ENCODE results near the gene ACTMAP.

The ACTMAP gene

DNA sequence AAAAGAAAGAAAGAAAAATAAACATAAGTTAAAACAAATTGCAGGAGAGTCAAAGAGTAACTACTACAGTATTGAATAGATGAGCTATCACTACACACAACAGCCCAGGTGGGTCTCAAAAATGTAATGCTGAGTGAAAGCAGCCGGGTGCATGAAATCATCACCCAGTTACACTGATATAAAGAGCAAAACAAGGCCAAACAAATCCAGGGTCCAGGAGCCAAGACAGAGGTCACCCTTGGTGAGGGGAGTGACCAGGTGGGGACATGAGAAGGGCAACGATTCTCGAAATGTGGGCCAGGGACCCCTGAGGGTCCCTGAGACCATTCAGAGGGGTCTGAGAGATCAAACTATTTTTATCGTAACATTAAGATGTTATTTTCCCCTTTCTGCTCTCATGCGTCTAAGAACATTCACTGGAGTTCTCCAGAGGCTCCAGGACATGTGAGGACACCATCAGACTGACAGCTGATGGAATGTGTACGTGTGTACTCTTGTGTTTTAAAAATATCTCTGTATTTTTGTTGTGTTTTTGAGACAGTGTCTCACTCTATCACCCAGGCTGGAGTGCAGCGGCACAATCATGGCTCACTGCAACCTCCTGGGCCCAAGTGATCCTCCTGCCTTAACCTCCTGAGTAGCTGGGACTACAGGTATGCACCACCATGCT, 44.2 kb downstream of the ACTMAP start:
- Mint-ChIP-seq H3K4me3 (no peak overlapping the region), H3K27ac (no peak overlapping the region), H3K27me3 (no peaks in the 10 kb centered on the region), H3K4me1 (ENCODE audit: low read depth) (peaks cover 6% of the 10 kb centered on the region), H3K36me3 (ENCODE audit: low read depth) (peaks cover 54% of the 10 kb centered on the region), H3K9me3 (no peaks in the 10 kb centered on the region)

DNA sequence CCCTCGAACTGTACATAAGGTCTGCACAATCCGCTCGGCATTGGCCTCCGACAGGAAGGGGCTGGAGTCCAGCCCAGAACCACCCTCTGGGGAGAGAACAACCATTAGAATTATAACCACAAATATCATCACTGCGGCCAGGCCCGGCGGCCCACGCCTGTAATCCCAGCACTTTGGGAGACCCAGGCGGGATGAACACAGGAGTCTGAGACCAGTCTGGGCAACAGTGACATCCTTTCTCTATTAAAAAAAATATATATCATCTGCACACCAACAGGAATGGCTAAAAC, 45.0 kb downstream of the ACTMAP start:
- no peak overlapping the region for H3K4me3 Mint-ChIP-seq
- peaks cover 53% of the 10 kb centered on the region for H3K36me3 Mint-ChIP-seq (ENCODE audit: low read depth)
- H3K9me3 Mint-ChIP-seq, result no peaks in the 10 kb centered on the region
- H3K27me3 Mint-ChIP-seq, result no peaks in the 10 kb centered on the region
- no peak overlapping the region for H3K27ac Mint-ChIP-seq
- H3K4me1 Mint-ChIP-seq (ENCODE audit: low read depth), result peaks cover 4% of the 10 kb centered on the region

DNA sequence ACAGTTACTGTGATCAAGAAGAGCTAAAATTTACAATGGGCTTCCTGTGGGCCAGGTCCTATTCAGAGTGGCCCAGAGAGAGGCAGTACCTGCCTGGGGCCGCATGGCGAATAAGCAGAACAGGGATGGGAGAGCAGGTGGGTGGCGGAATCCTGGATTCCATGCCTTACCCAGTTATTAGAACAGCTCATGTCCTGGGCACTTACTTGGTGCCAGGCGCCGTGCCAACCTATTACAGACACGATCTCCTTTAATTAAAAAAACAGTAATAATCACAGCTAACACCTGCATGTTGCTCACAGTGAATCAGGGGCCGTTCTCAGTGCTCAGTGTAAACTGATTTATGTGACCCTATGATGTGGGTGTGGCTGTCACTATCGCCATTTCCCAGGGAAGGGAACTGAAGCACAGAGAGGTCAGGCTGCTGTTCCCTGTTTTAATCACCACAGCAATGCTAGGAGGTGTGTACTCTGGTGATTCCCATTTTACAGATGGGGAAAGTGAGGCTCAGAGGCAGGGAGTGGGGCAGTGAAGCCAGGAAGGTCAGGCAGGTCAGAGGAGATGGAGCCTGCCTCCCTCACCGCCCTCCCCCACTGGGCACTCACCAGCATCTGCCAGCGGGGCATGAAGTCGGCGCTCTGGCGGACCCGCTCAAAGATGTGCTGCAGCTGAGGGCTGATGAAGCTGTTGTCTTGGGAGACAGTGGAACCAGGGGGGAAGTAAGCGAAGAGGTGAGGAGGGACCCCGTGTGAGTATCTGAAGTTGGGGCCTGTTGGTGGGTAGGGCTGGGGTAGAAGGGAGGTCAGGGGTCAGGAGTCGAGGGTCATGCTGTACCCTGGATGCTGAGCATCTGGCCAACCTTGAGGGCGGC, 45.6 kb downstream of the ACTMAP start:
- Mint-ChIP-seq H3K4me3 (no peak overlapping the region), H3K9me3 (no peaks in the 10 kb centered on the region), H3K36me3 (ENCODE audit: low read depth) (peaks cover 53% of the 10 kb centered on the region), H3K4me1 (ENCODE audit: low read depth) (peaks cover 4% of the 10 kb centered on the region), H3K27ac (no peak overlapping the region), H3K27me3 (no peaks in the 10 kb centered on the region)

DNA sequence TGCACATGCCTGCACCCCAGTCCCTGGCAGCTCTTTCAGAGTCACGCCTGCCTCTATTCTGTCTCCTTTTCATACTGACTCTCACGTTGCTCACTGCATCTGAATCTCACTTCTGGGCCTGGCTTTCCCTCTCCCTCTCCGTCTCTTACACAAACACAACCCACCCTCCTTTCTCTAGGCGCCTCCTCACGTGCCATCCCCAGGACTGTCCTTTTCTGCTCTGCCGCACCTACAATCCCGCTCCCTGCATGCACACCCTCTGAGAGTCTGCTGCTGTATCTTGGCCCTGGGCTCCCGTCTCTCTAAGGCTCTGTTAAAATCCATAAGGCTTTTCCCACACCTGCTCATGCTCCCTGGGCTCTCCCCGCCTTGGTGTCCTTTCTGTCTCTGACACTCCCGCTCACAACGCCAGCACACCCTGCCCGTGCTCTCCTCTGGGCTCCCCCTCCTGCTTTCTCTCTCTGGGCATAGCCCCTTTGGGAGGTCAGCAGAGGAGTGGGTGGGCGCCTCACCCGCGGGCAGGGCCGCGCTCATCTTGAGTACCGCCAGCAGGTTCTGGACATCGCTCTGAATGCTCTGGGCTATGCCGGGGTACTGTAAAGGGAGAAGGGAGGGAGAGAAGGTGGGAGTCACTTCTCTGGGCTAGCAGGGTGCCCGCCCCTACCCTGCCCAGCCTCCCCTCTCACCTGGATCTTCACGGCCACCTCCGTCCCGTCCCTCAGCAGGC, 47.1 kb downstream of the ACTMAP start:
- H3K4me1 Mint-ChIP-seq (ENCODE audit: low read depth), result no peaks in the 10 kb centered on the region
- H3K27me3 Mint-ChIP-seq, result no peaks in the 10 kb centered on the region
- no peak overlapping the region for H3K27ac Mint-ChIP-seq
- peaks cover 45% of the 10 kb centered on the region for H3K36me3 Mint-ChIP-seq (ENCODE audit: low read depth)
- no peaks in the 10 kb centered on the region for H3K9me3 Mint-ChIP-seq
- no peak overlapping the region for H3K4me3 Mint-ChIP-seq

DNA sequence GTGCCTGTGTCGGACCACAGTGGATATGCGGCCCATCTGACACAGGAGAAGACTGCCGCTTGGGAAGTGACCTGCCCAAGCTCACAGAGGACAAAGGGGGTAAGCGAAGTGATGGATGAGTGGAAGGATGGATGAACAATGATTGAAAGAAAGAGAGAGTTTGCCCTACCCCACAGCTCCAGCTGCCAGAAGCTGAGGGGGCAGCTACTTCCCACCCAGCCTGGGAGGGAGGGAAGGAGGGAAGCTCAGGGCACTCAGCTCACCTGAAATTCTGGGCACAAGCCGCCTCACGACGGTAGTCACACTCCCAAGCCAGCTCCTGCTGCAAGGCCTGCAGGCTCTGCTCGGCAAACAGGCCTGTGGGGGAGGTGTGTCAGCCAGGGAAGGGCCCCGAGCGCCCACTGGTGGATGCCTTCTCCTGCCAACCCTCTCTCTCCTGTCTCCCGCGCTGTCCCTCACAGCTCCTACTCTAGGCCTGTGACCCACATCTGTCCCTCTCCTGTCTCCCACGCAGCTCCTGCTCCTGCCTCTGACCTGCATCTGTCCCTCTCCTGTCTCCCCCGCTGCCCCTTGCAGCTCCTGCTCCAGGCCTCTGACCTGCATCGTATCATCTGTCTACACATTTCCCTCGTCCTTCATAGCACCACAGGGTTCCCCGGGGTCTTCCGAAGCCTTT, 47.8 kb downstream of the ACTMAP start:
- peaks cover 38% of the 10 kb centered on the region for H3K36me3 Mint-ChIP-seq (ENCODE audit: low read depth)
- H3K9me3 Mint-ChIP-seq, result no peaks in the 10 kb centered on the region
- no peaks in the 10 kb centered on the region for H3K27me3 Mint-ChIP-seq
- no peaks in the 10 kb centered on the region for H3K4me1 Mint-ChIP-seq (ENCODE audit: low read depth)
- H3K27ac Mint-ChIP-seq, result no peak overlapping the region
- no peak overlapping the region for H3K4me3 Mint-ChIP-seq

DNA sequence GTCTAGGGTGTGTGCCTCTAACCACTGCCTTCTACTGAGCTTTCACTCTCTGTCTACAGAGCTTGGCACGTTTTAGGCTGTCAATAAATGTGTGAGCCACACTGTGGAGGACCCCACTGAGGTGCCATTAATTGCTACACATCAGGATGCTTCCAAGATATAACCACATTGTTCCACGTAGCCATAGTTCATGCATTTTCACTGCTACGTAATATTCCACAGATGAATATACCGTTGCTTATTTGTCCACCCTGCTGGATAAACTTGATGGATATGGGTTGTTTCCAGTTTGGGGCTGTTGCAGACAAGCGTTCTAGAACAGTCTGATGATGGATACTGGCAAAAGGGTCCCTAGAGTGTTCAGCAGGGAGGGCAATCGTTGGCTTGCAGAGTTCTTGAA, 48.5 kb downstream of the ACTMAP start:
- Mint-ChIP-seq H3K27me3 (no peaks in the 10 kb centered on the region), H3K36me3 (ENCODE audit: low read depth) (peaks cover 38% of the 10 kb centered on the region), H3K27ac (no peak overlapping the region), H3K4me3 (no peak overlapping the region), H3K9me3 (no peaks in the 10 kb centered on the region), H3K4me1 (ENCODE audit: low read depth) (no peaks in the 10 kb centered on the region)

DNA sequence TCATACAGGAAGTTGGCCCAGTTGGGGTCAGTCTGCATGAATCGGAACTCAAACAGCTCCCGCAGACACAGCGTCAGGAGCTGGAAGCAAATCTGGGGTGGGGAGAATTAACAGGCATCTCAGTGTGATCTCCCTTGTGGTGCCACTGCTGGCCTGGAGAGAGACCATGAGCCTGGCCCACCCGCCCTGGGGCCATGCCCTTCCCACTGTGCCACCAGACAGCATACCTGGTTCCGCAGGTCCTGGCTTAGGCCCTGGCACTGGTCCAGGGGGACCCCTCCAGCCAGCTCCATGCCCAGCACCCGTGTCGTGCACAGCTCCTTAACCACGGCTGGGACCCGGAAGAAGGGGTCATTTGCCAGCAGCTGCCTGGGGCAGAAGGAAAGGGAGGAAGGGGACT, 50.2 kb downstream of the ACTMAP start:
- no peaks in the 10 kb centered on the region for H3K9me3 Mint-ChIP-seq
- no peaks in the 10 kb centered on the region for H3K27me3 Mint-ChIP-seq
- H3K4me1 Mint-ChIP-seq (ENCODE audit: low read depth), result no peaks in the 10 kb centered on the region
- peaks cover 34% of the 10 kb centered on the region for H3K36me3 Mint-ChIP-seq (ENCODE audit: low read depth)
- no peak overlapping the region for H3K27ac Mint-ChIP-seq
- H3K4me3 Mint-ChIP-seq, result no peak overlapping the region

DNA sequence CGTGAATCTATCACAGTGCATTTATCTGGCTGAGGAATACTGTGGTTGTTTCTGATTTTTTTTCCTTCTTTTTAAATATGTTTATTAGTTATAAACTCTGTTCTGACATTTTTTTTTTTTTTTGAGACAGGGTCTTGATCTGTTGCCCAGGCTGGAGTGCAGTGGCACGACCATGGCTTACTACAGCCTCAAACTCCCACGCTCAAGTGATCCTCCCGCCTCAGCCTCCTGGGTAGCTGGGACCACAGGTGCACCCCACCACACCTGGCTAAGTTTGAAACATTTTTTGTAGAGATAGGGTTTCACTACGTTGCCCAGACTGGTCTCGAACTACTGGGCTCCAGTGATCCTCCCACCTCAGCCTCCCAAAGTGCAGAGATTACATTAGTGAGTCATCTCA, 53.3 kb downstream of the ACTMAP start:
- H3K9me3 Mint-ChIP-seq, result no peaks in the 10 kb centered on the region
- no peak overlapping the region for H3K27ac Mint-ChIP-seq
- H3K36me3 Mint-ChIP-seq (ENCODE audit: low read depth), result peaks cover 15% of the 10 kb centered on the region

DNA sequence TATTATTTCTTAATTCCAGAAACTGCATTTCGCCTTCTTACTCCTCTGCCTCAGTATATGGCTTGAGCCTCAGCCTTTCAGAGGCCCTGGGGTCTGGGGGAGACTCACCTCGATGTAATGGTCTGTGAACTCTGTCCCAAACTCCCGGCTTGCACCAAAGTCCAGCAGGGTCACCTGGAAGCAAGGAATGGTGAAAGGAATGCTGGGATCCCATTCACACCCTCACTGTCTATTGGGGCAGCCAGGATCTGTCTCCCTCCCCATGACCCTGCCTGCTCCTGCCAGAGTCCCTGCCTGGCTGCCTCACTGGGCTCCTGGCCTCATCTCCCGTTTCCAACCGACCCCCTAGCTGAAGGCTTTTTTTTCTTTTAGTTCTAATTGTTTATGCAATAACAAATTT, 54.4 kb downstream of the ACTMAP start:
- Mint-ChIP-seq H3K27me3 (no peaks in the 10 kb centered on the region), H3K27ac (no peak overlapping the region), H3K9me3 (no peaks in the 10 kb centered on the region), H3K36me3 (ENCODE audit: low read depth) (peaks cover 9% of the 10 kb centered on the region), H3K4me1 (ENCODE audit: low read depth) (peaks cover 10% of the 10 kb centered on the region), H3K4me3 (no peak overlapping the region)

More for the DNA sequence above, 53.3 kb downstream of the ACTMAP start:
- Mint-ChIP-seq H3K4me3 (no peak overlapping the region), H3K4me1 (ENCODE audit: low read depth) (no peaks in the 10 kb centered on the region), H3K27me3 (no peaks in the 10 kb centered on the region)

DNA sequence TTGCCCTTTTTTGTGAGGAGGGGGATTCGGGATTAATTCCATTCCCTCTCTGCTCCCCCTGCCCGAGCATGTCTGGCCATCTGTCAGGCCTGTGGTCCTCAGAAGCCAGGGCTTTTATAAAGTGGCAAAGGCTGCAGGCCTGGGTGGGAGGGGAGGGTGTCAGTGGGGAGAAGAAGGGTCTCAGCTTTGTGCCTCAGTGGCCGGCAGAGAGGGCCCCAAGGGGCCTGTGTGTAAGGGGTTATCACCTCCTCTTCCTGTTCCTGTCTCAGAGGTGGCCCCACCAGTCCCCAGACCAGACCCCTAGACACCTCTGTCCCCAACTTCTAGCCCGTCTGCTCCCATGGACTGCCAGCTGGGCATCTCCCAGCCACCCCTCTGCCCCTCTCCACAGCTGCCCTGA, 56.4 kb downstream of the ACTMAP start:
- Mint-ChIP-seq H3K9me3 (no peaks in the 10 kb centered on the region), H3K36me3 (ENCODE audit: low read depth) (peaks cover 5% of the 10 kb centered on the region), H3K4me3 (no peak overlapping the region), H3K27ac (no peak overlapping the region), H3K4me1 (ENCODE audit: low read depth) (peaks cover 13% of the 10 kb centered on the region), H3K27me3 (no peaks in the 10 kb centered on the region)

DNA sequence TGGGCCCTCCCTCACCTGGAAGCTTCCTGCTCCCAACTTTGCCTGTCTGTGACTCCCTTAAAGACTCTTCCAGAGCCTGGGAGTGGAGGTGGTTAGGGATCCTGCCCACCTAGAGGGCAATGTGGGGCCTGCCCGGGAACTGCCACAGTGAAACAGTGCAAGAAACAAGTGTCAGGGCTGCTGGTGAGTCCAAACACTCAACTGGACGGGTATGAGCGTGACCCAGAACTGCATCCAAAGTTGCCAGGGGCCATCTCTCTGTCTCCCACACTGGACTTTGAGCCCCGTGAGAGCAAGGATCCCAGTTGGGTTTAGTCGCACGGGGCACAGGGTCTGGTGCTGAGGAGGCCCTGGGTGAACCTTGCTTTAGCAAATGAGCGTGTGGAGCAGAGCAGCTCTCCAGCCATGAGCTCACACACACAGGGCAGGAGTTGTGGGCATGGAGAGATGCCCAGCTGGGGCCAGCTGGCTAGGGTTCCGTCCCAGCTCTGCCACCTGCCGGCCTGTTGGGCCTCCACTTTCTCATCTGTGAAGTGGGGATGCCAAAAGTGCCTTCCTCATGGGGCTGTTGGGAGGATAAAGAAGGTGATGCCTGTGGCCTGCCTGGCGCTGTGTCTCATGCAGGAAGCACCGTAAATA, 57.0 kb downstream of the ACTMAP start:
- no peaks in the 10 kb centered on the region for H3K9me3 Mint-ChIP-seq
- no peak overlapping the region for H3K4me3 Mint-ChIP-seq
- no peak overlapping the region for H3K27ac Mint-ChIP-seq
- peaks cover 13% of the 10 kb centered on the region for H3K4me1 Mint-ChIP-seq (ENCODE audit: low read depth)
- H3K27me3 Mint-ChIP-seq, result no peaks in the 10 kb centered on the region
- peaks cover 5% of the 10 kb centered on the region for H3K36me3 Mint-ChIP-seq (ENCODE audit: low read depth)

DNA sequence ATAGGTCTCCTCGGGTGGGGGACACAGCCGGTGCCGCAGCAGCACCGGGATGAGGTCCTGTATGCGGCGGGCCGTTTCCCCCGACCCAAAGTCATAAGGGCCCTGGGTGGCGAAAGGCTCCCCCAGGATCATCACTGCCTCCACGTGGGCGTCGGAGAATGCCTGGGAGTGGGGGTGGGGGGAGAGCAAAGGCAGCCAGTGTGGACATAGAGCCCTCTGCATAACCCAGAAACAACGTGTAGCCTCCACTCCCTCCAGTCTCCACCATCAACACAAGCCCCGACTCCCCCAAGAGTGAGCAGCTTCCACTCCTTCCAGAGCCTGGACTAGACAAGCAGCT, 58.1 kb downstream of the ACTMAP start:
- H3K27ac Mint-ChIP-seq, result peak overlapping the region; percentile 52
- H3K27me3 Mint-ChIP-seq, result no peaks in the 10 kb centered on the region
- peaks cover 13% of the 10 kb centered on the region for H3K4me1 Mint-ChIP-seq (ENCODE audit: low read depth)
- no peaks in the 10 kb centered on the region for H3K9me3 Mint-ChIP-seq
- no peak overlapping the region for H3K4me3 Mint-ChIP-seq
- peaks cover 3% of the 10 kb centered on the region for H3K36me3 Mint-ChIP-seq (ENCODE audit: low read depth)

DNA sequence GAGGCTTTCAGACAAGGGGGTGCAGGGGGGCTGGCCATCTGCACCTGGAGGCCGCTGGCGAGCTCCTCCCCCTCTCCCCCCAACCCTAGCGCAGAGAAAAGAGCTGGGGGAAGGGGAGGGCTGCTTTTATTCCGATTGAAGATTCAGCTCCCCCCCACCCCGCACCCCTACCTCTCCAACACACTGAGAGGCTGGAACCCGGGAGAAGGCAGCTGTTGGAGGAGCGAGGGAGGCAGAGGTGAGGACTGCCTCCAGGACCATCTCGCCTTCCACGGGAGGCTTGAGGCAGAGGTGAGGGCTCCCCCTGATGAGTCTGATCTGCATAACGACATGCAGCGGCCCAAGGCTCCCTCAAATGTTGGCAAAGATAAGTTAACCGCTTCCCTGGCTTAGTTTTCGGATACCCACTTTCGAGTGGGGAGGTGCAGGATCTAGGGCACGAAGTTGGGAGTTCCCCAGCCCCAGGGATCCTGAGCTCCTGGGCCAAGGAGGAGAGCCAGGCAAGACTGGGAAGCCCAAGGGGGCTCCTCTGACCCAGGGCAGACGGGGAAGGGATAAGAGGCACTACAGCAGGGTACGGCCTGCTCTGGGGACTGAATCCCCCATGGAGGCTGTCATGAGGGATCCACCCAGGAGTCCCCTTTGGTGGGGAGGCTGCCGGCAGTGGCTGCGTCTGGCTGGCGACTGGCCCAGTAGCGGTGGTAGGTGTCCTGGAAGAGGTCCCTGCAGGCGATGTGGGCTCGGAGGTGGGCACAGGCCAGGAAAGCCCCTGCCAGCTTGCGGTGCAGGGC, 58.7 kb downstream of the ACTMAP start:
- no peaks in the 10 kb centered on the region for H3K9me3 Mint-ChIP-seq
- no peaks in the 10 kb centered on the region for H3K36me3 Mint-ChIP-seq (ENCODE audit: low read depth)
- peaks cover 13% of the 10 kb centered on the region for H3K4me1 Mint-ChIP-seq (ENCODE audit: low read depth)
- H3K27ac Mint-ChIP-seq, result peak overlapping the region; percentile 97
- peak overlapping the region; percentile 91 for H3K4me3 Mint-ChIP-seq
- no peaks in the 10 kb centered on the region for H3K27me3 Mint-ChIP-seq

All from stimulated activated naive CD8-positive, alpha-beta T cell treated with anti-CD3 and anti-CD28 coated beads, Interleukin-15, Interleukin-2, amounts not matched to agents 100 ng/mL and 50 ng/mL, for 24 hours (primary cell).